NCI-H2227 (cell line): ENCODE results near the gene SLC2A8.
A peak's percentile ranks its signal among the peaks of the same experiment; 100 is the strongest.

Experiments
- DNase-seq: peaks from one replicate; lab custom pipeline; 2025; ENCODE audit not compliant: unreplicated experiment; lab: John Stamatoyannopoulos, UW

SLC2A8 gene

GRCh38 chr9:127382541-127382940, 14.4 kb upstream of the SLC2A8 start:
- no peak for DNase-seq

- no peak for DNase-seq
These were observed 12.8 kb upstream of the SLC2A8 start for GRCh38 chr9:127384016-127384730.

- no peak for DNase-seq
These were observed 12.1 kb upstream of the SLC2A8 start for GRCh38 chr9:127384901-127385300.

GRCh38 chr9:127386249-127386648, 10.7 kb upstream of the SLC2A8 start:
- DNase-seq, result no peak

GRCh38 chr9:127386981-127387380, 10.0 kb upstream of the SLC2A8 start:
- no peak for DNase-seq

- no peak for DNase-seq
These were observed 8.7 kb upstream of the SLC2A8 start for GRCh38 chr9:127388037-127388855.

- no peak for DNase-seq
These were observed 8.1 kb upstream of the SLC2A8 start for GRCh38 chr9:127388856-127389238.

- DNase-seq, result no peak
These were observed 7.4 kb upstream of the SLC2A8 start for GRCh38 chr9:127389381-127390247.

- no peak for DNase-seq
These were observed 6.8 kb upstream of the SLC2A8 start for GRCh38 chr9:127390248-127390545.

GRCh38 chr9:127390563-127390962, 6.4 kb upstream of the SLC2A8 start:
- DNase-seq, result no peak

- DNase-seq, result no peak
These were observed 4.8 kb upstream of the SLC2A8 start for GRCh38 chr9:127392166-127392565.

GRCh38 chr9:127392976-127393375, 4.0 kb upstream of the SLC2A8 start:
- DNase-seq, result no peak

GRCh38 chr9:127393645-127394044, 3.3 kb upstream of the SLC2A8 start:
- DNase-seq, result no peak

- DNase-seq, result no peak
These were observed 1.3 kb upstream of the SLC2A8 start for GRCh38 chr9:127395497-127396252.

- DNase-seq, result no peak
These were observed 639 bp upstream of the SLC2A8 start for GRCh38 chr9:127396253-127396807.

- DNase-seq, result peak; percentile 52
These were observed 791 bp downstream of the SLC2A8 start for GRCh38 chr9:127397646-127398274.

GRCh38 chr9:127398275-127398647, 1.3 kb downstream of the SLC2A8 start:
- DNase-seq, result no peak

GRCh38 chr9:127398715-127399400, 1.9 kb downstream of the SLC2A8 start:
- DNase-seq, result no peak

GRCh38 chr9:127399736-127400269, 2.8 kb downstream of the SLC2A8 start:
- DNase-seq, result no peak
